HG02571 (cell line): Measurements from ENCODE around the gene TUBA3E.
"Not testable (repeated sequence)": the region's sequence is repeated elsewhere in the genome, so short reads cannot be mapped to it uniquely, and the experiment has no call there.

Experiments
- ATAC-seq: cut with Tn5 transposase; IDR thresholded peaks from one replicate; pipeline ENCODE4 v1.9.1; 2021; ENCODE audit warnings: mild to moderate bottlenecking, moderate library complexity; ENCODE audit not compliant: unreplicated experiment

TUBA3E gene

DNA sequence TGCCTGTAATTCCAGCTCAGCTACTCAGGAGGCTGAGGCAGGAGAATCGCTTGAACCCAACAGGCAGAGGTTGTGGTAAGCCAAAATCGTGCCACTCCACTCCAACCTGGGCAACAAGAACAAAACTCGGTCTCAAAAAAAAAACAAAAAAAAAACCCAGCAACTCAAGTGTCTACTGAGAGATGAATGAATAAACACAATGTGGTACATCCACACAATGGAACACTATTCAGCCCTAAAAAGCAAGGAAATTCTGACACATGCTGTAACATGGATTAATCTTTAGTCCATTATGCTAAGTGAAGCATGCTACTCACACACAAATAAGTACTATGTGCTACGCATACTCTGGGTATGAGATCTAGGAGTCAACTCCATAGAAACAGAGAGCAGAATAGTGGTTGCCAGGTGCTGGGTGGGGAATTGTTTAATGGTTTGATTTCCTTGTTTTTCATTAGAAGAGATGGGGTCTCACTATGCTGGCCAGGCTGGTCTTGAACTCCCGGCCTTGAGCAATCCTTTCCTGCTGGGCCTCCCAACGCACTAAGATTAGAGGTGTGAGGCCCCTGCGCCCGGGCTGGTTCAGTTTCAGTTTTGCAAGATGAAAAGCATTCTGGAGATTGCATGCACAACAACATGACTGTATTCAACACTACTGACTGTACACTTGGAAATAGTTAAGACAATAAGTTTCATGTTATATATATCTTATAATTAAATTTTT lies 32.8 kb downstream of the TUBA3E start:
- no peak for ATAC-seq

GRCh38 chr2:130162968-130163367 lies 35.3 kb downstream of the TUBA3E start:
- no peak for ATAC-seq

DNA sequence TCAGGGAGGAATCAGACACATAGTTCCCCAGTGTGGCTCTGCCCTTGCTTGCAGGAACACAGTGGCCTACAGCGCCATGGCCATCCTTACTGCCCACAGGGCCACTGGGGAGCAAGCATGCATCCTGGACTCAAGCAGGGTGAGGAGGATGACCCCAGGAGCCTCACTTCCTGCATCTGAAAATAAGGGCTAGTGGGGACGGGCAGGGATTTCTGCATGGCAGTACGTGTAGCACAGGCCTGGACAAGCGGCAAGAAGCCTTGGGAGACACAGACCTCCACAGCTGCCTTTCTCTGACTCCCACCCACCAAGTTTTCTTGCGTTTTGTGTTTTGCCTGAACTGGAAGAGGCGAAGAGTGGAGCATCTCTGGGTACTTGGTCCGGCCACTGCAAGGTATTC lies 35.8 kb downstream of the TUBA3E start:
- ATAC-seq, result not testable (repeated sequence)

DNA sequence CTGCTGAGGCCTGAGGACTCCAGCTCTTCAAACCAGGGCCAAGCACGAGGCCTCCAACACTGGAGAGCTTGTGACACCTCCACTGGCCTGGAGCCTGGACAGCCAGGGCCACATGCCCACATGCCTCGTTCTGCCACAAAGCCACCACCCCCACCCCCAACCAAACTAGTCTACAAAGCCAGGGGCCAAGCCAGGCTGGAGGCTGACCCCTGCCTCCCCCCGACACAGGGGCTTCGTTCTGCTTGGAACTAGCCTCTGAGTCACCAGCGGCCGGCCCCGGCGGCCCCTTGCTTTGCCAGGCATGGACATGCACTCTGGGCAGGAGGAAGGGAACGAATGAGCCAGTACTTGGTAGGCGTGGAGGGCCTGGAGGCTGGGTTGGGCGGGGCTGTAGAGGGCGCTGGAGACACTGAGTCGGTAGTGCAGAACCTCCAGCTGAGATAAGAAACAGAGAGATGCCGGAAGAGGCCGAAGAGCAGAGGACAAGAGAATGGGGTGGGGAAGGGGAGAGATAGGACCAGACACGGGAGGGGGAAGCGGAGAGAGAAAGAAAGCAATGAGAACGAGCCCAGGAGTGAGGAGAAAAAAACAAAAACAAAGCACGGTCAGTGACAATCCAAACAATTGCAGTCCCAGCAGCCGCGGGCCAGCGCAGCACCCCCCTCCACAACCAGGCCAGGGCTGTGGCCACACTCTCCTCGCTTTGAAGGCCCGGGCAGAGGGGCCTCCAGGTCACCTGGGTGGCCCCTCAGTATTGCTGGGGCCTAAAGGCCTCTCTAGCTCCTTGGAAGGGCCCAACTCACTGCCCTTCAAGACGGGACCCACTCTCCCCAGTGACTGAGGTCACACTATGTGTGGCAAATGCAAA lies 37.2 kb downstream of the TUBA3E start:
- ATAC-seq, result not testable (repeated sequence)

GRCh38 chr2:130160131-130160530 lies 38.1 kb downstream of the TUBA3E start:
- no peak for ATAC-seq

DNA sequence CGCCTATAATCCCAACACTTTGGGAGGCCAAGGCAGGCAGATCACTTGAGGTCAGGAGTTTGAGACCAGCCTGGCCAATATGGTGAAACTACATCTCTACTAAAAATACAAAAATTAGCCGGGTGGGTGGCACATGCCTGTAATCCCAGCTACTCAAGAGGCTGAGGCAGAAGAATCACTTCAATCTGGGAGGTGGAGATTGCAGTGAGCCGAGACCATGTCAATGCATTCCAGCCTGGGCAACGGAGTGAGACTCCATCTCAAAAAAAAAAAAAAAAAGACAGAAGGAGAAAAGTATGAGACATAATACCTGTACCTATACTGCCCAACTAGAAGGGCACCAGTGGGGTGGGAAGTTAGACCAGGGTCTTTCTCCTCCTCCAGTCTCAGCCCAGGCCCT lies 38.9 kb downstream of the TUBA3E start:
- not testable (repeated sequence) for ATAC-seq

DNA sequence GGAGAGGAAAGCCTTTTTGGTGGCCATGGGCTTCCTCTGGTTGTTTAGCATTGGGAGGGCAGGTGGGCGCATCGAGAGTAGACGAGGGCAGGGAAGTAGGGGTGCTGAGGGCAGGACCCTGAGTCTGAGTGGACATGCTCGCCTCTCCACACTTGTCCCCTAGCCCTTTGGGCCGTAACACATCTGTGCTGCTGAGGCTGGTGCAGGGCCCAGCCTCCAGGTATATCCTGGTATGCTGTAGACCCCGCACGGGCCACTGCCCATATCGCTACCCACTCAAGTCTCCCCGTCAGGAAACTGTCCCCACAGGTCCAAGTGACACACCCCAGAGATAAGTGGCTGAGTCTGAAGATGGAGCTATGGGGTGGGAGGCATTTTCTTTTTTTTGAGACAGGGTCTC lies 39.6 kb downstream of the TUBA3E start:
- ATAC-seq, result no peak

DNA sequence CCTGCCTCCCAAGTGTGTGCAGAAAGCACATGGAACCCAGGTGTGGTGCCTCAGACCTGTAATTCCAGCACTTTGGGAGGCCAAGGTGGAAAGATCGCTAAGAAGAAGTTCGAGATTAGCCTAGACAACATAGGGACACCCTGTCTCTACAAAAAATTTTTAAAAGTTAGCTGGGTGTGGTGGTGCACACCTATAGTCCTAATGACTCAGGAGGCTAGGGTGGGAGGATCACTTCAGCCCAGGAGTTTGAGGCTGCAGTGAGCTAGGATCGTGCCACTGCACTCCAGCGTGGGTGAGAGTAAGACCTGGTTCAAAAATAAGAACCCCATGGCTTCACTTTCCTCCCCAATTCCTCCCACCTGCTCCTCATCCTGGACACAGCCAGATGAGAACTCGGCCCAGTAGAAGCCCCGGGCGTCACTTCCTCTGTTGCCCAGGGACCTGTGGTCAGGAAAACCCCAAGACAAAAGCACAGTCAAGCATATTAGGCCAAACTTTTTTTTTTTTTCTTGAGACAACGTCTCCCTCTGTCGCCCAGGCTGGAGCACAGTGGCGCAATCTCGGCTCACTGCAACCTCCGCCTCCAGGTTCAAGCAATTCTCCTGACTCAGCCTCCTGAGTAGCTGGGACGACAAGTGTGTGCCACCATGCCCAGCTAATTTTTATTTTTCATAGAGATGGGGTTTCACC lies 40.3 kb downstream of the TUBA3E start:
- peak; percentile 83 for ATAC-seq

DNA sequence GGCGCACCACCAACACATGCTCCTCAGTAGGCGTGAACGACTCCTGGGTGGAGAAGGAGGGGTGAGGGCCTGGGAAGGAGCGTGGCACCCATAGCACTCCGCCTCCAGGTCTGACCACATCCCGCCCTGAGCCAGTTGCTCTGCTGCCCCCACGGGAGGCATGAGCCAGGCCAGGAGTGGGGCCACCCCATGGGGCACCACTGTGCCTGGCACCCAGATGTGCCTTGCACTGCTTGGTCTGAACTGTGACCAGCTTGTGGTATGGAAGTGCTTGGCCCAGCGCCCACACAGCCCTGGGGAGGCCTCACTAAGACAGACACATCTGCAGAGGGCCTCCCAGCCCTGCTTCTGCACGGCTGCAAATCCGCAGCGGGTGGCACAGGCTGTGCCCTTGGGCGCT lies 40.9 kb downstream of the TUBA3E start:
- ATAC-seq, result peak; percentile 41

DNA sequence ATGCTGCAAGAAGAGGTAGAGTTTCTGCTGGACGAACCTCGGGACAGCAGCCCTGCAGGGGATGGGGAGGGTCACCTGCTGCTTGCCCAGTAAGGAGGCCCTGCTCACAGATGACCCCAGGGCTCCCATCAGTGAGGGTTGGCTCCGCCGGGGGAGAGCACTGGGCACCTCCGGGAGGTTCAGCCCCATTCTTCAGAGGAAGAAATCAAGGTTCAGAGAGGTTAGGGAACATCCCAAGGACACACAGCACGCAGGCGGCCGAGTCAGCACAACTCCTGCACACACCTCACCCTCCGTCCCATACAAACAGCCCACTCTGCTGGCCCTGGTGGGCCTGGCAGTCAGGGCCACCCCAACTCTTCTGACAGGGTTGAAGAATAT lies 41.6 kb downstream of the TUBA3E start:
- no peak for ATAC-seq

DNA sequence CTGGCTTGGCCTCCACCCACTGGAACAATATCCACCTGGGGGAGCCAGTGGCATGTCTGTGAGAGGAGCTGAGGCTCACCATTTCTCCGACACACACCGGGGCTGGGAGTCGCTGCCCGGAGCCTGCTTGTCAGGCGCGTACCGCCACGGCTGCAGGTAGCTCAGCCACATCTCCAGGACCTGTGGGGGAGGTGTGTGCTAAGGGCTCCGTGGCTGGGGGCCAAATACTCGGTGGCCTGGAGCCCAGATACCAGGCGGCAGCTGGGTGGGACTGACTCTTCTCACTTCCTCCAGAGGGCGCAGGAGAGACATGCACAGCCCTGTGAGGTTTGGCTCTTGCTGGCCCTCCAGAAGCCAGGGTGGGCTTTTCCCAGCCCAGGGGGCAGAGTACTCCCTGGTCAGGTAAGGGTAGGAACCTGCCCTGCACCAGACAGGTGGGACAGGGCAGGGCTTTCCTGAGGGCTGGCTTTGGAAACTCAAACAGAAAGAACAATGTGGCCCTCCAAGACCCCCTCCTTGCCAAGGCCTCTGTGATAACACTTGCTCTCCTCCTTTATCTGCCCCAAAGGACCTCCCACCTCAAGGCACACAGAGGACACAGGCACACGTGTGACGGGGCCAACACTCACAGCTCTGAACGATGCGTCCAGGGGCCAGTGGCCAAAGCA lies 42.1 kb downstream of the TUBA3E start:
- ATAC-seq, result not testable (repeated sequence)

DNA sequence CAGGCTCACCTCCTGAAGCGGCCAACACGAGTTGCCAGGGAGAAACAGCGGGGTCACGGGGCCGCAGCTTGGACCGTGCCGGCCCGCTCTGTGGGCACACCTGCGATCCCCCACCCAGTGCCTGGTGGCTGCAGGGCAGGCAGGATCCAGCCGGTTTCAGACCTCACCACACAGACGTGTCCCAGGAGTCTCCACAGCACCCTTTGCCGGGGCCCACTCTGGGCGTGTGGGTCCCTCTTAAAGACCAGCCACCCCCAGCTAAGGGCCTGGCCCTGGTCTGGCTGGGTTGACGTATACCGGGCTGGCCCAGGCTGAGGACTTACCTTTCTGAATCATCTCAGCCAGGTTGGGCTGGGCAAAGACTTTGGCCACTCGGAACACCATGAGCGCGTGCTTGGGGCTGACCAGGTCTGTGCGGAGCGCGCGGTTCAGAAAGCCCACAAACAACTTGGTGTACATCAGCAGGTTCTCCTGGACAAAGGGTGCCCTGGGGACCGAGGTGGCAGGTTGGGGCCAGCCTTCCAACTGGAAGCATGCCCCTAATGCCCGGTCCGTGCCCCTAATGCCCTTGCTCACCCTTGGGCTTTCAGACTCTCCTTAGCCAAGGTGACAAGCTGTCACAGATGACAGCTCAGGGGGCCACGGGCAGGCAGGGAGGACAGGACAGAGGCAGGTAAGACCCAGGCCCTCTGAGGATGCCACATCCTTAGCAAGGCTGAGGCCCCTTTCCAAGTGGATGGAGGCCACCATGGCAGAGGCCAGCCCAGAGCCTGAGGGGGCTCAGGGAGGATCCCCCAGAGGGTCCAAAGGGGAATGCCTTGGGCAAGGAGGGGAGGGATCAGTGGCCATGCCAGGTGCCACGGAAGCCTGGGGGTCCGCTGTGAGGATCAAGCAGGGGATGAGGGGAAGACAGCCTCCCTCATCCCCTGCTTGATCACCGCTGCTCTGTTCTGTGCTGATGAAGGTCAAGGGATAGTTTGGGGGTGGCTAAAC lies 43.2 kb downstream of the TUBA3E start:
- ATAC-seq, result no peak

DNA sequence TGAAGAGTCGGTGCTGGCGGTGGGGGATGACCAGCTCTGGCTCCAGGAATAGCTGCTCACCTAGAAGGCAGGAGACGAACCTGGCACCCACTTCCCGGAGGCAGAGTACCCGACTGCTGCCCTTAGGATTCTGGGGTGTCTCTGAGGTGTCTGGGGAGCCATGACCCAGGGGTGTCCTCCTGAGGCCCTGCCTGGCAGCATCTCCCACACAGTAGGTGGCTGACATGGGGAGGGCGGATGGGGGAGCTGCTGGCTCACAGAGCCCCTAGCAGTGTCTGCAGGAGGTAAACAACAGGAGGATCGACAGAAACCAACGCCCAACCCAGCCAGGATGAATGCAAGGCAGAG lies 43.8 kb downstream of the TUBA3E start:
- ATAC-seq, result not testable (repeated sequence)

- ATAC-seq, result not testable (repeated sequence)
Measured at GRCh38 chr2:130153721-130154422, 44.4 kb downstream of the TUBA3E start.

DNA sequence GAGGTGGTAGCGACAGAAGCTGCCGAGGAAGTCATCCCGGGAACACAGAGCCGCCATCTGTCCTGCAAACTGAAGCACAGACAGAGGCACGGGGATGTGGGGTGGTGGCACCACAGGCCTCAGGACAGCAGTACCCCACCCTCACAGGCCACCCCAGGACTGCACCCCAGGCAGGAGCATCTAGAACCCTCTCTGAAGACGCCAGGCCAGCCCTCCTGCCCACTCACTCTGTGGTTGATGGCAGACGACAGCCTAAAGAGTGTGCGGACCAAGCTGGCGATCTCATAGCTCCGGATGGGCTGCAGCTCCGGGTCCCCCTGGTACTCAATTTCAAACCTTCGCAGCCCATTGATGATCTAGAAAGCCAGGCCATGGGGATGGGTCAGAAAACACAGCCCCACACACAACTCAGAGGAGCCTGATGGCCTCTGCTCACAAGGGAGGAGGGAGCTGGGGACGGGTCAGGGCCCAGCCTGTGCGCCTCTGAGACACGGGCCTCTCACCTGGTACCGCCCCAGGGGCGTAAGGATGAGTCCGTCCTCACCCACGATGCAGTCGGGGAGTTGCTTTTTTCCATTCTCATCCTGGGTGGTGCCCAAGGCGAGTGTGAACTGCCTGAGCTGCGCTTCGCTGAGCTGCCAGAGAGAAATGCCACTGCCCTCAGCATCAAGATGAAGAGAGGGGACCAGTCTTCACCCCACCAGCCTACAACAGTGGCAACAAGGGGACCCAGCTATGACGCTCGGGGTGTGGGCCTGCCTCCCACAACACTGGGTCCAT lies 45.2 kb downstream of the TUBA3E start:
- no peak for ATAC-seq

- ATAC-seq, result not testable (repeated sequence)
Measured at GRCh38 chr2:130152136-130152815, 46.0 kb downstream of the TUBA3E start.

- ATAC-seq, result not testable (repeated sequence)
Measured at GRCh38 chr2:130151145-130151512, 47.1 kb downstream of the TUBA3E start.
